Muscle of back (tissue), 11 donors: ENCODE data around the gene MEIS2. TPM values are rescaled to one million over a fixed set of nuclear protein-coding genes. Genes with fewer than 3 reads are reported as not detected.

Experiments
- DNase-seq, 3 donors: peaks; one replicate each; pipeline versions ENCODE4 v3.0.0 to v3.0.0-alpha.2; 2013
- polyA plus RNA-seq, 10 donors: library from polyadenylated mRNA; unstranded; fragments of 120-200 nt; gene quantifications; one replicate each; pipeline ENCODE4 v1.2.1, GENCODE V29; 2013; ENCODE audit not compliant: insufficient read length in 10 of 10

Gene MEIS2
- polyA plus RNA-seq, 10 donors, result 8.6 to 21.2 (median 9.8) TPM

- DNase-seq, result no peak
Observed at GRCh38 chr15:36901012-36901411, 199.3 kb downstream of the MEIS2 start.

GRCh38 chr15:36899696-36900095 is 200.7 kb downstream of the MEIS2 start:
- DNase-seq, result no peak

DNA sequence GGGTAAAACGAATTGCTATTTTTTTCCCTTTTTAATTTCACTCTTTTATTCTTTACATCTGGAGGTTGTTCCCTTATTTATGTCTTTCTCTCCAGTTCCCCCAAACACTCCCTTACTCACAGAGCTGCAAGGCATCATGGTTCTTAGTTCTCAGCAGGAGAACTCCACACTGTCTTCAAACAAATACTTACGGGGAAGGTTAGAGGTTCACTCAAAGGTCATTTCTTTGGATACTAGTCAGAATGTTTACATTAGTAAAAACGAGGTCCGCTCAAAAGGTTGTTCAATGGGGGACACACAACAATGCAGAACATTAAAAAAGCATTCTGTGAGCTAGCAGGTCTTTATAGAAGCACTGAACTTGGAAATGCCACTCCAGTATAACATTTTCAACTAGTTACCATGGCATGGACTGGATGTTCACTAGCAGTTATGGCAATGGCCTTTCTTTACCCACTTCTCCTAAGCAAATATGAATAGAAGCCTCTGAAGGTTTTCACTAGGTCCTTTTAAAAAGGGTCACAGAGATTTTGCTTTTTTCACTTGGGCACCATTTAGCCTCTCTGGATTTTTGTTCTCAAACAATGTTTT is 201.7 kb downstream of the MEIS2 start:
- DNase-seq, result no peak

- no peak for DNase-seq
Observed at GRCh38 chr15:36897834-36898233, 202.5 kb downstream of the MEIS2 start.

DNA sequence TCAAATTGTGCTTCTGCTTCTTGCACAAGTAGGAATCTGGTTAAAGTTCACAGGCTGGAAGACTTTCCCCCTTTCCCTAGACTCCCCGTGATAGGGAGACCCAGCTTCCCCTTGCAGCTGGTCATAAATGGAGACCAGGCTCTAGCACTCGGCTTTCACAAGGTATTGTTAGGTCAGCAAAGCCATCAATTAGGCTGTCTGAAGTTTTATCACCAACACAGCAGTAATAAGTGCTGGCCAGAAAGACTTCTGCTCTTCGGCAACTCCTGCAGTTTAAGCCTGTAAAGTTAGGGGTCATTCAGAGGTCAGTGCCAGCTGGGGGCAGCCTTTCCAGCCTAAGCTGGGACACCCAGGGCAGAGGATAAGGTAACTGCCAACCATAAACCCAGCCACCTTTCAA is 203.4 kb downstream of the MEIS2 start:
- no peak for DNase-seq

- no peak for DNase-seq
Observed at GRCh38 chr15:36894075-36894474, 206.3 kb downstream of the MEIS2 start.

GRCh38 chr15:36893276-36893675 is 207.1 kb downstream of the MEIS2 start:
- no peak for DNase-seq

DNA sequence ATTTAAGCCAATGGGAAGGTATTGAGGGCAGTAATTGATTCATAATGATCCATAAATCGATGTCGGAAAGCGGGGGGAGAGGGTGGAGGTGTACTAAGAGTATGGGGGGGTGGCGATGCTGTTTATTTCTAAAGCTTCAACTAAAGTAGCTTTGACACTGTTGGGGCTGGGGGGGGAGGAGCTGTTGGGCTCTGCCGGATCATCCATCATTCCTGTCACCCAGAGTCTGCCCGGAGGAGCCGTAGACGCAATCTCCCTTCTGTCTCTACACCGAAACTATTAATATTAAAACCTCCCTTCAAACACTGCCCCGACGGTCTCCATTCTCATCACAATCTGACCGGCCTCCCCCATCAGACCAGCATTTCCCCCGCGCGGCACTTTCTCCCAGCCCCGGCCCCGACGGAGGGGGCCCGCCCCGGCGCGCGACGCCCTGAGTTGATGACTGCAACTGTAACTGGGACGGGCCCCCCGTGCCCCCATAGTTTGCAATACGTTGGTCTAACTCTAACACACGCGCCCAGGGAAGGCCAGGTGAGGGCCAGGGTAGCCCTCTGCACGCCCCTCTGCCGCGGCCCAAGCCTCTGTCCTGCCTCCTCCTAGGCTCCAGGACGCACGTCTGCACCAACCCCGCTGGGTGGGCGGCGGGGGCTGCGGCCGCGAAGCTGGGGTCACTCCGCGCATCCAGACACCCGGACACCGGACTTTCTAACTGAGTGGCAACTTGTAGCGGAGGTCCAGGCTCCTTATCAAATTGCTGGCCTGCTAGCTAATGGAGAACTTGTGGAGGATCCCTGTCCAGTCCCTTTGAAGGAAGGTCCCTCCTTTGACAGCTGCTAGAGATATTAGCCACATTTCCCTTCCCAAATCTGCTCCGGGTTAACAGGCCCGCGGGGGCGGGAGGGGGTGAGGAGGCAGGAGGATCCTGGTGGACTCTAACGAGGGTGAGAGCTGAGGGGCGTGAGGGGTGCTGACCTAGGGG is 212.0 kb downstream of the MEIS2 start:
- DNase-seq, result peak in 1 of 3 donors; percentile 66

GRCh38 chr15:36887214-36887961 is 213.0 kb downstream of the MEIS2 start:
- peak in 1 of 3 donors; percentile 65 for DNase-seq

DNA sequence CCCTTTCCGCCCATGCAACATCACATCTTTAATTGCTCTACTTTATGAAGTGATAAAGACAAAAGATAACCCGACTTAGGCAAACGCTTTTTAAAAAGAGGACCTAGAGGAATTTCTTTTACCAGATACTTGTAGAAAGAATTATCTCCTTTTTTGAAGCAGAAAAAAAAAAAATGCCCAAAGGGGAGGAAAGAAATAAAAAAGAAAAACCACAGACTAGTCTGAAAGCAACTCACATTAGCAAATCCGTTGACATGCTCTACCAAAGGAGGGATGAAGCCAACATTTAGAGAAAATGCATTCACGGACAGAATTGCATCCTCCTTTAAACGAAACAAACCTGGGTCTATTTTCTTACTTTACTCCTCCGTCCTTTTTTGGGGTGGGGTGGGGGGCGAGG is 213.6 kb downstream of the MEIS2 start:
- no peak for DNase-seq

GRCh38 chr15:36886191-36886590 is 214.2 kb downstream of the MEIS2 start:
- DNase-seq, result no peak

- no peak for DNase-seq
Observed at GRCh38 chr15:36885771-36886170, 214.6 kb downstream of the MEIS2 start.

GRCh38 chr15:36884936-36885635 is 215.3 kb downstream of the MEIS2 start:
- DNase-seq, result no peak

DNA sequence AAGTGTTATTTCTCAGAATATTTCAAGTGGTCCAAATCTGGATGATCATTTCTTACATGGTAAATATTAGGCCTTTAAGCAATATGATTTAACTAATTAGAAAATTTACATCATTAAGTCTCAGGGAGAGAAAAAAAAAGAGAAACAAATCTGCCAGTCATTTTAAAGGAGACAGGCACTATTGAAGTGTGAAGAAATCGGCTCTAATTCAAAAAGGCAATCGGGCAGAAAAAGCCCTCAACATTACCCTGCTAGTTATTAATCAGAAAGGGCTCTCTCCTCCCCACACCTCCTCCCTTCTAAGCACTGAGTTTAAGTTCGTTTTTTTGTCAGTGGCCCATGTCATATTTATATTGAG is 215.9 kb downstream of the MEIS2 start:
- DNase-seq, result no peak

- DNase-seq, result peak; percentile 88 to 94 (median 91)
Observed at GRCh38 chr15:36883713-36884517, 216.4 kb downstream of the MEIS2 start.

GRCh38 chr15:36882487-36883131 is 217.7 kb downstream of the MEIS2 start:
- DNase-seq, result peak in 1 of 3 donors; percentile 70

DNA sequence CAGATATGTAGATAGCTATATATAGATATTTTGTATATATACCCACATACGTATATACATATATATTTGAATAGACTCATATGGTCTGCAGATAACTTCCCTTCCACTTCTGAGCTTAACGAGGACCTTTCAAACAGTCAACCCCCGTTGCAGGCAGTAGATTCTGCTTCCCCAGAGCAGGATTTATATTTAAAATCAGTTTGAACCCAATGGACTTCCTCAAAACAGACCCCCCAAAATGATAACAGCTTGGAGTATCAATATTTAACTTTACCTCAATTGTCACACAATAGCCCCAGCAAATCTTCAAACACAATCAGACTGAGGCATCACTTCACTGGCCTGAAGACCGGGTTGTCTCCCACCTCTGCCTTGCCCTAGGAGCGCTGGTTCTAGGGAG is 218.3 kb downstream of the MEIS2 start:
- DNase-seq, result no peak

DNA sequence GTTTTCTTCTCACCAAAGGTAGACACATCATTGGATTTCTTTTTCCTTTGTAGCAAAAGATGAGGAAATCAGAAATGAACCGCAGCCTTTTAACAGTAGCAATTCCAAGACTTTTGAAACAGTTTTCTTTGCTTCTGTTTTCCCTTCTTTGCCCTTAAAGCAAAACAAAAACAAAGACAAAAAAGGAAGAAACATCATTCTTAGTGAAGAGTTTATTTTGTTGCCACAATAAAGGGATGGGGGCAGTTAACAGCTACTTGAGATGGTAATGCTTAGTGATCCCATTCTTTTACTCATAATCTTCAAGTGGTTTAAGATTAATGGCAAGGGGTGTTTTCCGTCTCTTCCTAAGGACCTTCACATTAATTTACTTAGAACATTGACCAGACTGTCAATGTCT is 218.8 kb downstream of the MEIS2 start:
- DNase-seq, result peak in 1 of 3 donors; percentile 49

GRCh38 chr15:36880913-36881460 is 219.4 kb downstream of the MEIS2 start:
- no peak for DNase-seq
